Right lobe of liver (tissue), 6 donors: ENCODE data around the gene MROH2A. TPM values are rescaled to one million over a fixed set of nuclear protein-coding genes. Genes with fewer than 3 reads are reported as not detected.
A peak's percentile ranks its signal among the peaks of the same experiment; 100 is the strongest.

Experiments used
- ATAC-seq, 4 donors: fragments of 200-7000 bp; cut with Tn5 transposase; one replicate each; pipeline ENCODE4 v1.9.1; 2020; ENCODE audit warnings: mild to moderate bottlenecking in 4 of 4, moderate library complexity in 4 of 4
- DNase-seq, 3 donors: peaks; one replicate each; pipeline ENCODE4 v3.0.0-alpha.2; 2020
- H3K27ac ChIP-seq, 3 donors: fragments of 200-600 bp; one replicate each; pipeline ENCODE4 v1.8.0; 2022
- H3K27me3 ChIP-seq, 2 donors: fragments of 200-600 bp; one replicate each; pipeline ENCODE4 v1.8.0; 2022
- H3K36me3 ChIP-seq, 4 donors: fragments of 200-600 bp; sonication (generic) in 1 of 4; one replicate each; pipeline versions ENCODE4 v1.5.1 to v1.8.0; 2017 to 2022; ENCODE audit warnings: control low read depth in 1 of 4
- H3K4me1 ChIP-seq, 4 donors: fragments of 200-600 bp; sonication (generic) in 1 of 4; one replicate each; pipeline versions ENCODE4 v1.5.1 to v1.8.0; 2017 to 2022; ENCODE audit warnings: control low read depth in 1 of 4
- H3K4me3 ChIP-seq, 3 donors: fragments of 200-600 bp; one replicate each; pipeline ENCODE4 v1.8.0; 2022
- H3K9me3 ChIP-seq, 4 donors: fragments of 200-600 bp; sonication (generic) in 1 of 4; one replicate each; pipeline versions ENCODE4 v1.5.1 to v1.8.0; 2017 to 2022; ENCODE audit warnings: control low read depth in 1 of 4
- CTCF ChIP-seq, 4 donors: fragments of 200-600 bp in 3 of 4; fragments of 450-650 bp in 1 of 4; IDR thresholded peaks; one replicate each; pipeline versions ENCODE4 v1.5.1 to v1.8.0; 2016 to 2022; ENCODE audit warnings: antibody characterized with exemption in 4 of 4, mild to moderate bottlenecking in 2 of 4
- POLR2A ChIP-seq: fragments of 450-650 bp; IDR thresholded peaks from one replicate; pipeline ENCODE4 v1.6.1; 2017; ENCODE audit warnings: antibody characterized with exemption, mild to moderate bottlenecking
- WGBS: methylation state at CpG from one replicate; pipeline ENCODE4 v1.1.6; 2018; ENCODE audit warnings: low coverage, low lambda C conversion rate; ENCODE audit not compliant: insufficient coverage; ENCODE audit errors: missing lambda C conversion rate; 5-methylcytosine and 5-hydroxymethylcytosine counted together
- intact Hi-C, 2 donors: fragments of 100-400 bp; cut with DNase I; formaldehyde crosslinking; loops; one replicate each; pipeline versions ENCODE4 v1.11.2 to v1.14.1; 2022
- total RNA-seq, 6 experiments: library from RNA; depleted of rRNA in 2 of 6; stranded (reverse); fragments of >200 nt in 2 of 6; fragmentation: NEBNext Ultra II Directional in 3 of 6; extraction: Animal tissue kit (Norgen Biotek cat#: 25700) in 3 of 6; gene quantifications; one replicate each; pipeline versions ENCODE4 v1.1.0 to v1.2.4, GENCODE V29; 2016 to 2023
- donor health status: DM: no; HTN: yes; CAD: no.
- donor health status: DM: no; HTN: no; CAD: no.
- donor health status: DM: no; HTN: no; CAD: no.
- donor health status: DM: no; HTN: yes; CAD: no.
- donor health status: DM: no; HTN: yes; CAD: no.

The MROH2A gene
- total RNA-seq, 6 experiments from 2014 or later, result 0.49 to 7.6 (median 2.0) TPM

DNA sequence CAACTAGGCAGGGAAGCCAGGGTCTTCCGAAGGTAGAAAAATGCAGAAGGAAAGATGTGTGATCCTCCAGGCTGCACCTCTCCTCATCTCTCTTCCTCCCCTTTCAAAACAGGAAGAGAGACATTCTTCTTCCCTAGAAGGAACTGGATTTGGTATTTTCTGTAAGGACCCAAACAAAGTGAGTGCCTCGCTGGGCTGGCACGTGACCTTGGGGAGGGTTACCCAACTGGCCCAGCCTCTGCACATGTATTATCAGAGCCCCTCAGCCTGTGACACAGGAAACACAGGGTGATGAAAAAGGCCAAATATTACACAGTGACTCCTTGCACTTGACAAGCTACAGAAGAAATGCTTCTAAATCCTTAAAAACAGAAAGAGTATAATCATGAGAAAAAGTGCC lies 73.9 kb downstream of the MROH2A start:
- intact Hi-C loops, result no loop called here
- Histone ChIP-seq H3K27ac (no peak overlapping the region), H3K4me1 (peaks cover 0 to 4% (median 0%) of the 10 kb centered on the region in 4 donors), H3K27me3 (no peaks in the 10 kb centered on the region), H3K9me3 (no peaks in the 10 kb centered on the region), H3K4me3 (no peak overlapping the region), H3K36me3 (no peaks in the 10 kb centered on the region)
- WGBS, result 38% methylated on average over 3 of the region's 3 CpGs
- DNase-seq, result no peak
- no peak for ATAC-seq
- TF ChIP-seq CTCF (IDR thresholded peaks at IDR 0.05) (no peak), POLR2A (no peak)

GRCh38 chr2:233853353-233853752 lies 75.2 kb downstream of the MROH2A start:
- WGBS, result 52% methylated on average over 5 of the region's 8 CpGs
- TF ChIP-seq POLR2A, result no peak
- no peak for TF ChIP-seq CTCF (IDR thresholded peaks at IDR 0.05)
- DNase-seq, result no peak
- Histone ChIP-seq H3K27me3 (no peaks in the 10 kb centered on the region), H3K36me3 (no peaks in the 10 kb centered on the region), H3K27ac (no peak overlapping the region), H3K9me3 (no peaks in the 10 kb centered on the region), H3K4me3 (no peak overlapping the region), H3K4me1 (peaks cover 0 to 4% (median 2%) of the 10 kb centered on the region in 4 donors)
- intact Hi-C loops, result no loop called here
- ATAC-seq, result no peak

DNA sequence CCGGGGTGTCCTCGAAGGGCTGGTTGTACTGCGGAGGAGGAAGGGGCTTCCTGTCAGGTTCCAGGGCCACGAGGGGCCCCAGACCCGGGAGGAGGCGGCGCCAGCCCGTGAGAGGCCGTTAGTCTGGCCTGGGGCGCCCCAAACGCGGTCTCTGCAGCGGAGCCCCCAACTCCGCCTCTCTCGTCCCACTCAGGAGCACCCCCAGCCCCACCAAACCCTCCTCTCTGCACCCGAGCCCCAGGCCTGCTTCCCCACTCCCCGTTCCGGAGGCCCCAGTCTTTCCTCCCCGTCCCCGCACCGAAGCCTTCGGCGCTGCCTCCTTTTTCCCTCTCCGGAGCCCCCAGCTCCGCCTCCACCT lies 75.7 kb downstream of the MROH2A start:
- no peak for ATAC-seq
- TF ChIP-seq CTCF (IDR thresholded peaks at IDR 0.05), result no peak
- TF ChIP-seq POLR2A, result no peak
- H3K27me3 ChIP-seq, result no peaks in the 10 kb centered on the region
- no peaks in the 10 kb centered on the region for H3K36me3 ChIP-seq
- no peaks in the 10 kb centered on the region for H3K9me3 ChIP-seq
- intact Hi-C loops, result no loop called here
- DNase-seq, result no peak
- WGBS, result 0% methylated on average over 12 of the region's 25 CpGs
- H3K27ac ChIP-seq, result no peak overlapping the region
- peak overlapping the region; percentile 50 to 78 (median 64) for H3K4me3 ChIP-seq
- peaks cover 0 to 4% (median 2%) of the 10 kb centered on the region in 4 donors for H3K4me1 ChIP-seq

GRCh38 chr2:233854241-233854981 lies 76.3 kb downstream of the MROH2A start, which contains the start of gene HJURP:
Gene HJURP, minus strand, starts transcription at chr2:233854535. Its CDS starts 35 bp downstream, at chr2:233854500.
- DNase-seq (peak; percentile 93 to 94 (median 94)), ATAC-seq (peak; percentile 98 to 99 (median 98))
- Histone ChIP-seq H3K27me3 (no peaks in the 10 kb centered on the region), H3K4me1 (peaks cover 0 to 4% (median 2%) of the 10 kb centered on the region in 4 donors), H3K9me3 (no peaks in the 10 kb centered on the region), H3K36me3 (no peaks in the 10 kb centered on the region), H3K4me3 (peak within 1 kb of the TSS; percentile 50 to 78 (median 64)), H3K27ac (peak within 1 kb of the TSS in 1 of 3 donors; percentile 20)
- intact Hi-C loops, result no loop called here
- WGBS, result 0% methylated on average over 22 of the region's 60 CpGs
- TF ChIP-seq POLR2A (peak; percentile 71), CTCF (IDR thresholded peaks at IDR 0.05) (no peak)
